ENCODE results near the gene TTC9B. TPM values are rescaled to one million over a fixed set of nuclear protein-coding genes. Genes with fewer than 3 reads are reported as not detected.

The TTC9B gene
- total RNA-seq, 3 donors from 2014 or later, result 2.0 TPM; not detected in 2

GRCh38 chr19:40225440-40226305 lies 7.5 kb upstream of the TTC9B start:
- no peak overlapping the region for H3K4me3 ChIP-seq
- DNase-seq, result no peak
- TF ChIP-seq, protein P1, sequence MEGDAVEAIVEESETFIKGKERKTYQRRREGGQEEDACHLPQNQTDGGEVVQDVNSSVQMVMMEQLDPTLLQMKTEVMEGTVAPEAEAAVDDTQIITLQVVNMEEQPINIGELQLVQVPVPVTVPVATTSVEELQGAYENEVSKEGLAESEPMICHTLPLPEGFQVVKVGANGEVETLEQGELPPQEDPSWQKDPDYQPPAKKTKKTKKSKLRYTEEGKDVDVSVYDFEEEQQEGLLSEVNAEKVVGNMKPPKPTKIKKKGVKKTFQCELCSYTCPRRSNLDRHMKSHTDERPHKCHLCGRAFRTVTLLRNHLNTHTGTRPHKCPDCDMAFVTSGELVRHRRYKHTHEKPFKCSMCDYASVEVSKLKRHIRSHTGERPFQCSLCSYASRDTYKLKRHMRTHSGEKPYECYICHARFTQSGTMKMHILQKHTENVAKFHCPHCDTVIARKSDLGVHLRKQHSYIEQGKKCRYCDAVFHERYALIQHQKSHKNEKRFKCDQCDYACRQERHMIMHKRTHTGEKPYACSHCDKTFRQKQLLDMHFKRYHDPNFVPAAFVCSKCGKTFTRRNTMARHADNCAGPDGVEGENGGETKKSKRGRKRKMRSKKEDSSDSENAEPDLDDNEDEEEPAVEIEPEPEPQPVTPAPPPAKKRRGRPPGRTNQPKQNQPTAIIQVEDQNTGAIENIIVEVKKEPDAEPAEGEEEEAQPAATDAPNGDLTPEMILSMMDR (IDR thresholded peaks at IDR 0.05), result no peak
- H3K36me3 ChIP-seq (ENCODE audit: low read depth), result no peaks in the 10 kb centered on the region
- no peak for ATAC-seq
- H3K9me3 ChIP-seq, result no peaks in the 10 kb centered on the region
- peaks cover 9% of the 10 kb centered on the region for H3K4me1 ChIP-seq (ENCODE audit: low read depth)
- intact Hi-C loops (cut with DNase I, micrococcal nuclease), result loop anchor here in 1 of 2 donors (10.0 kb wide), 1 partner anchor 81 kb away; no protein-coding TSS in a partner anchor

DNA sequence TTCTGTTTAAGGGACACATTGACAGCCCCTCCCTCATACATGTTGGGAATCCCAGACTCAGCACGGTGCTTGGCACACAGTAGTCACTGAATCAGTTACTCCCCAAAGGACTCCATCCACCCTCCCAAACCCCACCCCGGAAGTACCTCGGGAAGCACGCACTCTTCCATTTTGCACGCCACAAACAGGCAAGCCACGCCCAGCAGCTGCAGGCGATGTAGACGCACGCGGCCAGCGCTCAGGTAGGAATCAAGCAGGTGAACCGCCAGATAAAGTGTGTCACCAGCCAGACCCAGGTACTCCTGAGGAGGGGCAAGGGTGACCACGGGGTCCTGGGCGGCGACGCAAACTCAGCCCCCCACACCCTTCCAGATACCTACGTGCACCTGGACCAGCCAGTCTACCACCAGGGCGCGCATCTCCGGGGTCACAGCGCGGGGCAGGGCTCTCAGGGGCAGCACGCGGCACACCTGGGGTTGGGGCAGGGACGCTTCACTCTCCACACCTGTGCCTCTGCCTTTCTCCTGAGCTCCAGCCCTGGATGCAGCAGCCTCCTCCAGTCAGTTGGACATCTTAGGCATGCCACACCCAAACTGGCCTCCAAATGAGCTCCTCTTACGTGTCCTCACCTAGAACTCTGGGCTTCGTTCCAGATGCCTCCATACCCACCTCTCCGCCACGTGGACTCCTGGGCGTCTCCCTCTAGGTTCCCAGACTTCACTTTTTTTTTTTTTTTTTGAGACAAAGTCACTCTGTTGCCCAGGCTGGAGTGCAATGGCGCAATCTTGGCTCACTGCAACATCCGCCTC lies 6.4 kb upstream of the TTC9B start:
- H3K9me3 ChIP-seq, result no peaks in the 10 kb centered on the region
- no peak overlapping the region for H3K4me3 ChIP-seq
- ATAC-seq, result peak; percentile 14
- intact Hi-C loops (cut with DNase I, micrococcal nuclease), result loop anchor here (5.0 to 10.0 kb wide), 2 partner anchors 80 to 82 kb away; no protein-coding TSS in a partner anchor
- H3K4me1 ChIP-seq (ENCODE audit: low read depth), result peaks cover 9% of the 10 kb centered on the region
- DNase-seq, result no peak
- TF ChIP-seq, protein P1 (IDR thresholded peaks at IDR 0.05), result no peak
- no peaks in the 10 kb centered on the region for H3K36me3 ChIP-seq (ENCODE audit: low read depth)

DNA sequence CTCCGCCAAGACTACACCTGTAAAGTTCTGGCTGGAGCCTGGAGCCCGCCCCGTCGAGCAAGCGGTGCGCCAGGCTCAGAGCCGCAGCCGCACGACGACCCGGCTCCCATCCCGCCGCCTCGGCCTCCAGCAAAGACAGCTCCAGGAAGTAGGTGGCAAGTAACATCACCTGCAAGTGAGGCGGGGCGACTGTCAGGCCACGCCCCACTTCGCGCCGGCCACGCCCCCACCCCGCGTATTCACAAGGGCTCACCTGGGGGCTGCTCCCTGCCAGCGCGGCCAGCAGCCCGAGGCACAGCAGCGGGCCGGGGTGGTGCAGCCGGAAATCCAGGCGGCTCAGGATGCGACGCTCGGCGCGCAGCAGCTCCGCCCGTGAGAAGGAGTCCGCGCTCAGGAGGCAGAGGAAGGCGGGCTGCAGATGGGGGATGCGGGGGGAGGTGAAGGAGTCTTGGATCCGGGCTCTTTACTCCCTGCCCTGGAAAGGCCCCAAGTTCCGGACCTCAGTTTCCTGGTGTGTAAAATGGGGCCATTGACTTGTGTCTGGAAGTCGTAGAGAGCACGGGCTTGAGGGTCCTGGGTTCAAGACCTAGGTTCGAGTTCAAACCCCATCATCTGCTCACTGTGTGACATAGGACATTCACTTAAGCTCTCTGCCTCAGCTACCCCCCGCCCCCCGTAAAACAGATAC lies 5.1 kb upstream of the TTC9B start:
- peak; percentile 72 for ATAC-seq
- no peaks in the 10 kb centered on the region for H3K9me3 ChIP-seq
- H3K36me3 ChIP-seq (ENCODE audit: low read depth), result no peaks in the 10 kb centered on the region
- H3K4me3 ChIP-seq, result no peak overlapping the region
- intact Hi-C loops (cut with DNase I, micrococcal nuclease), result loop anchor here (5.0 to 10.0 kb wide), 2 partner anchors 78 to 81 kb away; no protein-coding TSS in a partner anchor
- TF ChIP-seq, protein P1 (IDR thresholded peaks at IDR 0.05), result no peak
- peak in 2 of 3 donors; percentile 68 to 82 for DNase-seq
- peaks cover 9% of the 10 kb centered on the region for H3K4me1 ChIP-seq (ENCODE audit: low read depth)

DNA sequence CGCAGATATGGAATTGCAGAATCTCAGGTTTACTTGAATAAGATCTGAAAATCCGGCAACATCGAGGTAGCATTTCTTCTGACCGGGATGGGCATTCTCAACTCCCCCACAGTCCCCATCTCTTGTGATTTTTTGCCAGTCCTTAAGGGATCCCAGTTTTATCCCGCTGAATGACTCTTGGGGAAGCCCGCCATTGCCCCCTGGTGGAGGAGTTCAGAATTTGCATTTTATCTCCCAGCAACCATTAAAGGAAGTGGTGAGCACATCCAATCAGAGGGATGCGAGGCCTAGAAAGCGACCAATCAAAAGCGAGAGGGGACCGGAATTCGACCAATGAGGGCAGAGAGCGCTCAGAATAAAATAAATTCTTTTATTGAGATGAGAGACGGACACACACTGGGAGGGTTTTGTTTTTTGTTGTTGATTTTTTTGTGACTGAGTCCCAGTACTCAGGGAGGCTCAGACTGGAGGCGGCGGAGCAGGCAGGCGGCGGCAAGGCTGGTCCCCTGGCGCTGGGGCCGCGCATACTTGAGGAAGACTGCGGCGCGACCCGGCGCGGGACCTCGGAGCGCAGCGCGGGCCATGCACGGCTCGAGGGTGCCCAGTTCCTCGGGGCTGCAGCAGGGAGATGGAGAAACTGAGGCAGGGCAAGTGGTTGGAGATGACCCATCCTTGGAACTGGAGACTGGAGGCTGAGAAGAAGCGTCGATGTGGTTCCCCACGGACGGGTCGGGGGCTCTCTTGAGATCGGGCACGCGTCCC lies 3.9 kb upstream of the TTC9B start:
- Histone ChIP-seq H3K36me3 (ENCODE audit: low read depth) (no peaks in the 10 kb centered on the region), H3K9me3 (no peaks in the 10 kb centered on the region), H3K4me1 (ENCODE audit: low read depth) (peaks cover 10% of the 10 kb centered on the region), H3K4me3 (no peak overlapping the region)
- intact Hi-C loops (cut with DNase I, micrococcal nuclease), result loop anchor here (5.0 to 10.0 kb wide), 2 partner anchors 77 to 80 kb away; no protein-coding TSS in a partner anchor
- peak; percentile 79 for ATAC-seq
- TF ChIP-seq, protein P1 (IDR thresholded peaks at IDR 0.05), result peak; percentile 54
- peak in 2 of 3 donors; percentile 76 to 79 for DNase-seq

Data from mucosa of descending colon (tissue), 3 donors.